Ovary (tissue), 9 donors: ENCODE measurements around the gene FGG. TPM values are rescaled to one million over a fixed set of nuclear protein-coding genes. Genes with fewer than 3 reads are reported as not detected.

Experiments
- DNase-seq, 5 donors: peaks; one replicate each; pipeline ENCODE4 v3.0.0-alpha.2; 2019 to 2020
- H3K27ac ChIP-seq, 2 donors: fragments of 200-600 bp; one replicate each; pipeline versions ENCODE4 v1.5.1 to v1.8.0; 2019 to 2022
- H3K27me3 ChIP-seq: fragments of 200-600 bp; one replicate; pipeline ENCODE4 v1.8.0; 2022
- H3K36me3 ChIP-seq: fragments of 200-600 bp; sonication (generic); one replicate; pipeline ENCODE4 v1.5.1; 2019
- H3K4me1 ChIP-seq: one replicate; pipeline ENCODE4 v1.8.1; 2013; ENCODE audit warnings: mild to moderate bottlenecking, moderate library complexity; ENCODE audit not compliant: insufficient read depth
- H3K4me3 ChIP-seq: fragments of 200-600 bp; sonication (generic); one replicate; pipeline ENCODE4 v1.5.1; 2017
- H3K9me3 ChIP-seq, 2 donors: fragments of 200-600 bp in 1 of 2; sonication (generic) in 1 of 2; one replicate each; pipeline versions ENCODE4 v1.5.1 to v1.8.1; 2013 to 2019; ENCODE audit warnings: mild to moderate bottlenecking in 1 of 2, moderate library complexity in 1 of 2
- CTCF ChIP-seq, 3 donors: fragments of 450-650 bp in 2 of 3; fragments of 200-600 bp in 1 of 3; IDR thresholded peaks; one replicate each; pipeline versions ENCODE4 v1.5.1 to v1.8.0; 2016 to 2022; ENCODE audit warnings: antibody characterized with exemption in 3 of 3, mild to moderate bottlenecking in 1 of 3
- EP300 ChIP-seq: sonication (generic); formaldehyde crosslinking; IDR thresholded peaks from one replicate; pipeline ENCODE4 v1.6.1; 2017; ENCODE audit warnings: antibody characterized with exemption
- POLR2A ChIP-seq: fragments of 450-650 bp; IDR thresholded peaks from one replicate; pipeline ENCODE4 v1.6.1; 2017; ENCODE audit warnings: antibody characterized with exemption, mild to moderate bottlenecking, moderate library complexity
- WGBS, 3 donors: extraction: QIAGEN DNeasy Blood & Tissue Kit in 1 of 3; methylation state at CpG; one replicate each; pipeline versions ENCODE4 v1.1.5 to v1.1.7; 2013 to 2017; 5-methylcytosine and 5-hydroxymethylcytosine counted together
- intact Hi-C, 4 donors: fragments of 100-400 bp; cut with DNase I; formaldehyde crosslinking; loops; one replicate each; pipeline versions ENCODE4 v1.11.0 to v1.15.1; 2022 to 2023
- polyA plus RNA-seq, 2 donors: library from polyadenylated mRNA; stranded (reverse); fragments of 200-250 nt in 1 of 2; fragments of 350-450 nt in 1 of 2; fragmentation: Illumina TruSeq in 1 of 2; extraction: RNeasy Lipid Tissue Mini Kit (QIAGEN cat#74804) in 1 of 2; gene quantifications; one replicate each; pipeline ENCODE4 v1.2.3, GENCODE V29; 2013 to 2014
- total RNA-seq, 7 donors: library from RNA; depleted of rRNA in 2 of 7; stranded (reverse); fragments of >200 nt in 2 of 7; fragmentation: NEBNext Ultra II Directional in 3 of 7; extraction: Animal tissue kit (Norgen Biotek cat#: 25700) in 3 of 7; gene quantifications; one replicate each; pipeline versions ENCODE4 v1.1.0 to v1.2.4, GENCODE V29; 2016 to 2023
- donor health status: DM: no; HTN: no; CAD: no; lungs with moderate emphysema.
- donor health status: DM: no; HTN: no; CAD: no.
- donor health status: Bipolar disorder and iron deficiency.
- donor health status: DM: yes; HTN: yes; CAD: no.
- donor health status: DM: no; HTN: no; CAD: no.
- donor health status: DM: yes; HTN: yes; CAD: no.

FGG gene
- total and polyA plus RNA-seq, 9 donors = 0.24 to 23.1 (median 1.8) TPM; not detected in 1

GRCh38 chr4:154562697-154563254 lies 49.7 kb downstream of the FGG start, which contains the start of gene FGB:
FGB (plus strand) TSS chr4:154563011; CDS start chr4:154563019, 8 bp downstream.
- Histone ChIP-seq H3K4me3 (no peak within 1 kb of the TSS), H3K4me1 (no peaks in the 10 kb centered on the region), H3K27ac (no peak within 1 kb of the TSS), H3K27me3 (no peaks in the 10 kb centered on the region), H3K9me3 (no peaks in the 10 kb centered on the region), H3K36me3 (no peaks in the 10 kb centered on the region)
- 65 to 75% (median 68%) methylated on average over 2 of the region's 2 CpGs for WGBS, 3 donors
- no peak for DNase-seq
- TF ChIP-seq EP300 (no peak), POLR2A (no peak), CTCF (IDR thresholded peaks at IDR 0.05) (no peak)
- intact Hi-C loops = no loop called here

- 61 to 76% (median 68%) methylated on average over 4 of the region's 4 CpGs for WGBS, 3 donors
- Histone ChIP-seq H3K27me3 (no peaks in the 10 kb centered on the region), H3K4me3 (no peak overlapping the region), H3K27ac (no peak overlapping the region), H3K9me3 (no peaks in the 10 kb centered on the region), H3K36me3 (no peaks in the 10 kb centered on the region), H3K4me1 (no peaks in the 10 kb centered on the region)
- no peak for TF ChIP-seq CTCF (IDR thresholded peaks at IDR 0.05)
- no peak for TF ChIP-seq POLR2A
- TF ChIP-seq EP300 = no peak
- intact Hi-C loops = no loop called here
- DNase-seq = no peak
Measured at GRCh38 chr4:154560824-154561231, 51.6 kb downstream of the FGG start.

GRCh38 chr4:154560419-154560801 lies 52.0 kb downstream of the FGG start:
- TF ChIP-seq CTCF (IDR thresholded peaks at IDR 0.05) (no peak), POLR2A (no peak), EP300 (no peak)
- WGBS, 3 donors = 73 to 91% (median 91%) methylated on average over 1 of the region's 1 CpG
- no peaks in the 10 kb centered on the region for H3K27me3 ChIP-seq
- intact Hi-C loops = no loop called here
- no peak overlapping the region for H3K27ac ChIP-seq
- H3K4me1 ChIP-seq = no peaks in the 10 kb centered on the region
- no peak for DNase-seq
- no peak overlapping the region for H3K4me3 ChIP-seq
- no peaks in the 10 kb centered on the region for H3K9me3 ChIP-seq
- no peaks in the 10 kb centered on the region for H3K36me3 ChIP-seq

GRCh38 chr4:154559494-154560418 lies 52.7 kb downstream of the FGG start:
- Histone ChIP-seq H3K27ac (no peak overlapping the region), H3K36me3 (no peaks in the 10 kb centered on the region), H3K4me1 (no peaks in the 10 kb centered on the region), H3K4me3 (no peak overlapping the region), H3K9me3 (no peaks in the 10 kb centered on the region), H3K27me3 (no peaks in the 10 kb centered on the region)
- no peak for DNase-seq
- intact Hi-C loops = no loop called here
- WGBS, 3 donors = 57 to 73% (median 68%) methylated on average over 9 of the region's 9 CpGs
- TF ChIP-seq CTCF (IDR thresholded peaks at IDR 0.05) (no peak), EP300 (no peak), POLR2A (no peak)
